Measurements from ENCODE around the gene ZDHHC9.

DNA sequence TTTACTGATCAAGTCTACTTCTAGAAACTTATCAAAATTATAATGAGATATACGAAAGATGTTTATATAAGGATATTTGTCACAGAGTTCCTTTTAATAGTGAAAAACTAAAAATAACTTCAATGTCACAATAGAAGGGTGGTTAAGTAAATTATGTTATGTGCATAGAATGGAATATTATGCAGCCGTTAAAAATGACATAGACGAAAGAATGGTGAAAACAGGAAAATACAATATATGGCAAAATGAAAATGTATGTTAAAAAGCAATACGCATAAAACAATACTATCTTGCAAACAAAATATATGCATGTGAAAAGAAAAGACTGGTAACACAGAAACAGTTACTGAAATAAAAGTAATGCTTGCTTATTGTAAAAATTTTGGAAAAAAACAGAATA, 19.1 kb downstream of the ZDHHC9 start:
- TF ChIP-seq, protein P1, sequence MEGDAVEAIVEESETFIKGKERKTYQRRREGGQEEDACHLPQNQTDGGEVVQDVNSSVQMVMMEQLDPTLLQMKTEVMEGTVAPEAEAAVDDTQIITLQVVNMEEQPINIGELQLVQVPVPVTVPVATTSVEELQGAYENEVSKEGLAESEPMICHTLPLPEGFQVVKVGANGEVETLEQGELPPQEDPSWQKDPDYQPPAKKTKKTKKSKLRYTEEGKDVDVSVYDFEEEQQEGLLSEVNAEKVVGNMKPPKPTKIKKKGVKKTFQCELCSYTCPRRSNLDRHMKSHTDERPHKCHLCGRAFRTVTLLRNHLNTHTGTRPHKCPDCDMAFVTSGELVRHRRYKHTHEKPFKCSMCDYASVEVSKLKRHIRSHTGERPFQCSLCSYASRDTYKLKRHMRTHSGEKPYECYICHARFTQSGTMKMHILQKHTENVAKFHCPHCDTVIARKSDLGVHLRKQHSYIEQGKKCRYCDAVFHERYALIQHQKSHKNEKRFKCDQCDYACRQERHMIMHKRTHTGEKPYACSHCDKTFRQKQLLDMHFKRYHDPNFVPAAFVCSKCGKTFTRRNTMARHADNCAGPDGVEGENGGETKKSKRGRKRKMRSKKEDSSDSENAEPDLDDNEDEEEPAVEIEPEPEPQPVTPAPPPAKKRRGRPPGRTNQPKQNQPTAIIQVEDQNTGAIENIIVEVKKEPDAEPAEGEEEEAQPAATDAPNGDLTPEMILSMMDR (IDR thresholded peaks at IDR 0.05; ENCODE audit: low read depth, low read length): no peak
- no peak for TF ChIP-seq EZH2phosphoT487 (IDR thresholded peaks at IDR 0.05; ENCODE audit: low read depth)

Measured in OCI-LY3 (cell line).